Fibroblast of villous mesenchyme (primary cell): ENCODE results near the gene RALGPS1. TPM values are rescaled to one million over a fixed set of nuclear protein-coding genes. Genes with fewer than 3 reads are reported as not detected.

Source experiments
- DNase-seq: peaks from one replicate; pipeline ENCODE4 v3.0.0-alpha.2; 2010; ENCODE audit warnings: low read depth
- H3K4me3 ChIP-seq: 2 replicates; pipeline ENCODE4 v1.5.1; 2011; ENCODE audit warnings: low read depth, mild to moderate bottlenecking, low read length
- CTCF ChIP-seq: IDR thresholded peaks from 2 replicates; pipeline ENCODE4 v1.5.1; 2012; ENCODE audit warnings: low read depth, mild to moderate bottlenecking, low read length; ENCODE audit not compliant: insufficient read depth
- total RNA-seq: library from RNA; depleted of rRNA; stranded (reverse); fragments of >200 nt; gene quantifications from 2 replicates; pipeline ENCODE4 v1.2.3, GENCODE V29; 2012

RALGPS1 gene
- total RNA-seq, 1 donor: 2.6 TPM

DNA sequence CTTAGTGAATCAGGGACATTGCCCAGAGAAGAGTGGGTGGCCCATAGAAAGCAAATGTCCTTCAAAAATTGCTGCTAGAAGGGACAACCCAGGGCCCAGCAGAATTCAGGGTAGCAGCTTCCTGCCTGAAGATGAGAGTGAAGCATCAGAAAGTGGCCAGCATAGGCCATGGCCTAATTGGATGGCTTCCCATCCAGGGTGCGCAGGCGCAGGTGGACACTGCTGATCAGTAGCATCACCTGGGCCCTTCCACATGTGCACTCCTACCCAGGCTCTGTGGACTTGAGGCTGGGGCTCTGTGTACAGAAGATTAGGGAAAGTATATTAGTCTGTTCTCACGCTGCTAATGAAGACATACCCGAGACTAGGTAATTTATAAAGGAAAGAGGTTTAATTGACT lies 291.4 kb downstream of the RALGPS1 start:
- H3K4me3 ChIP-seq: no peak overlapping the region
- DNase-seq: no peak
- TF ChIP-seq CTCF: no peak

GRCh38 chr9:127206666-127207065 lies 292.1 kb downstream of the RALGPS1 start:
- no peak overlapping the region for H3K4me3 ChIP-seq
- no peak for DNase-seq
- no peak for TF ChIP-seq CTCF

GRCh38 chr9:127207734-127208410 lies 293.3 kb downstream of the RALGPS1 start:
- TF ChIP-seq CTCF: no peak
- H3K4me3 ChIP-seq: no peak overlapping the region

DNA sequence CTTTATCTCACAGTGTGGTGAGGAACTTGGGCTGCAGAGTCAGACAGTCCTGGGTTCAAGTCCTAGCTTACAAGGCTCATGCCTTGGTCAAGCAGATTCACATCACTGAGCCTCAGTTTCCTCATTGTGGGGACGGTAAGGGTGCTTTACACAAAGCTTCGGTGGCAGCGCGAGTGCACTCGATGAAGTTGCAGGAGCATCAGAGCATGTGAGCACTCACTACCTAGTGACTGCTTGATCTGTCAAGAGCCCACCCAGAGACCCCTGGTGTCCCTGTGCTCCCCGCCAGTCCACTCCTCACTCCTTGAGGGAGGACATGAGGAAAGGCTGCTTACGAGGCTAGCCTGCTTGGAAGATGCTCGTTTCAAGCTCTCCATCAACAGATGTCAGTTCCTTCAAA lies 293.8 kb downstream of the RALGPS1 start:
- TF ChIP-seq CTCF: no peak
- no peak for DNase-seq
- H3K4me3 ChIP-seq: no peak overlapping the region

More at GRCh38 chr9:127207734-127208410, 293.3 kb downstream of the RALGPS1 start:
- DNase-seq: no peak

DNA sequence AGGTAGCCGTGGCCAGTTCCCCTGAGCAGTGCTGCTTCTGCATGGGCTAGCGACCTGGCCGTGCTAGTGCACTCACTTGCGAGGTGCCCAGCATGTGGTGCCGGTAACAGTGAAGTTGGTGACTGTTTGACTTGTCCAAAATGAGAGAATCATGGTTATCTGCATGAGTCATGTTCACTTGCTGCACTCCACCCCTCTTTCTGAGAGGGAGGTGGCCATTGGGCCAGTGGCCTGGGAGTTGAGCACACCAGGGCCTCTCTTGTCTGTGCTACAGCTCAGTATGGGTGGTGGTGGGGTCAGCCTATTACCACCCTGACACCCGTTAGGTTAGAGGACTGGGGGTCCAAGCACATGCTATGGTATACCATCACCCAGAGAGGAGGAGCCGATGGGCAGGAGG lies 294.6 kb downstream of the RALGPS1 start:
- DNase-seq: no peak
- TF ChIP-seq CTCF: no peak
- H3K4me3 ChIP-seq: no peak overlapping the region

GRCh38 chr9:127209948-127210640 lies 295.5 kb downstream of the RALGPS1 start:
- no peak for DNase-seq
- no peak overlapping the region for H3K4me3 ChIP-seq

More at GRCh38 chr9:127209948-127210640, 295.5 kb downstream of the RALGPS1 start:
- no peak for TF ChIP-seq CTCF
